ENCODE measurements around the gene IL4R.
"Not testable (repeated sequence)": the region's sequence is repeated elsewhere in the genome, so short reads cannot be mapped to it uniquely, and the experiment has no call there.

IL4R gene

DNA sequence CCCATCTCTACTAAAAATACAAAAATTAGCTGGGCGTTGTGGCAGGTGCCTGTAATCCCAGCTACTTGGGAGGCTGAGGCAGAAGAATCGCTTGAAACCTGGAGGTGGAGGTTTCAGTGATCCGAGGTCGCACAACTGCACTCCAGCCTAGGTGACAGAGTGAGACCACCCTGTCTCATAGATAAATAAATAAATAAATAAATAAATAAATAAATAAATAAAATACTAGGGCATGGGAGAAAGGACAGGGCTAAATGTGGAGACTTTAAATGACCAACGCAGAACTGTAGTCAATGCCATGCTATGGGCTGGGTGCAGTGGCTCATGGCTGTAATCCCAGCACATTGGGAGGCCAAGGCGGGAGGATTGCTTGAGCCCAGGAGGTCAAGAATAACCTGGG, 25.5 kb upstream of the IL4R start:
- DNase-seq (ENCODE audit: low read depth in 3 of 3) = not testable (repeated sequence)

DNA sequence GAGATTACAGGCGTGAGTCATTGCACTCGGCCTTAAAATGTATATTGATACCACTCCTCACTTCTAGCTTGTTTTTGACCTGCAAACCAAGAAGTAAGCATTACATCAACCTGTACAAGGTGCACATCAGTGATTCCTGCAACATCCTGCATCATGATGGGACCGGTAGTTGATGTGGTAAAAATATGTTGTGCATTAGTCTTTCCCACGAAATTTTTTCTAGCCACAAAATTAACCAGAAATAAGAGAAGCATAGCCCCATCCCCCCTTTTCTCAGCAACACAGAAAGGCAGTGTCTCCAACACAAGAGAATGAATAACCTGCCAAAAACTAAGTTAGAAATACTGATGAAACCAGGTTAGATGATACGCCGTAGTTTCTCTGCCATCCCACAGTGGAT, 24.1 kb upstream of the IL4R start:
- DNase-seq (ENCODE audit: low read depth in 3 of 3) = no peak

DNA sequence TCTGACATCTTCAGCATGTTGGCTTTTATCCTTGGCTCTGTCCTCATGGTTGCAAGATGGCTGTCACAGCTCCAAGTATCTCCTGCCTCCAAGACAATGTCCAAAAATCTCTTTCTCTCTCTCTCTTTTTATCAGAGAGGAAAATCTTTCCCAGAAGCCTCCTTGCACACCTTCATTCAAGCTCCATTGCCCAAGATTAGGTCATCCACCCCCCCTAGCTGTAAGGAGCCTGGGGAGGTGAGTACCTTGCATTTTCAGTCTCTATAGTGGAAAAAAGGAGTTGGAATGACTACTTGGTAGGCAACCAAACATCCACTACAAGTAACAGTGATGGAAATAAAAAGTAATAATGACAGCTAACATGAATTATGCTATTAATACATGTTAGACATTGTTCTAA, 23.2 kb upstream of the IL4R start:
- no peak for DNase-seq (ENCODE audit: low read depth in 3 of 3)

DNA sequence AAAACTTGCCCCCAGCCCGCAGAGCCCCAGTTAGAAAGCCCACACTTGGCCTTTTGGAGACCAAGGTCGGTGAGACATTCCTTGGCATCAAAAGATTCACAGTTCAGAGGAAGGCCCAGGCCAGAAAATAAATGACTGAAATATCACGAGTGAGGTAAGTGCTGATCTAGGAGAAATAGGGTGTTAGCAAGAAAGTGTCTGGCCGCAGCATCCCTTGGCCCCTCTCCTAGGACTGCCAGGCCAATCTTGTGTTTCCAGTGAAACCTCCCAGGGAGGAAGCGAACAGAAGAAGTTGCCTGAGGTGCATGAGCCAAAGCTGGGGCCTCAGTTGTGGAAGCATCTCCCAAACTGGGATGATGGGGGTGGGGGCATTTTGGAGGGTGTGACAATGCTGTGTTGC, 22.7 kb upstream of the IL4R start:
- DNase-seq (ENCODE audit: low read depth in 3 of 3) = no peak

DNA sequence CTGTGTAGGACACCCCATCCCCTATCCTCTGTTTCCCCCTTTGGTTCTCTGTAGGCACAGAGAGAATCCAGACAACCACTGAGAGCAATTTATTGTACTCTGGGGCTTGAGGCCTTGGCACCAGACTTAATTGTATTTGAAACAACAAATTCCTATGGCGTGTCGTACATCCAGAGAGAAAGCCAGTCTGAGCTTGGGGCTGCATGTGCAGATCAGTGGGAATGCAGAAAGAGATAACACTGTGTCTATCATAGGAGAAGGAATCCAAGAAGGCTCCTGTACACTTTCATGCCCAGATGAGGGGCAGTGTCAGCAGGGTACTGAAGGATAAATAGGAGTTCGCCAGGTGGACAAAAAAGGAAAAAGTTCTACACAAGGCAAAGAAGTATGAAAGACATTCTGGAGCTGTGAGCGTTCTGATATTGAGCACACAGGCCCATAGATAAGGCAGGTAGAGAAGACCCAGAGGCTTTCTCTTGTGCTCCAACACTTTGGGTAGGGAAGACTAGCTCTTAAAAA, 22.0 kb upstream of the IL4R start:
- no peak for DNase-seq (ENCODE audit: low read depth in 3 of 3)

DNA sequence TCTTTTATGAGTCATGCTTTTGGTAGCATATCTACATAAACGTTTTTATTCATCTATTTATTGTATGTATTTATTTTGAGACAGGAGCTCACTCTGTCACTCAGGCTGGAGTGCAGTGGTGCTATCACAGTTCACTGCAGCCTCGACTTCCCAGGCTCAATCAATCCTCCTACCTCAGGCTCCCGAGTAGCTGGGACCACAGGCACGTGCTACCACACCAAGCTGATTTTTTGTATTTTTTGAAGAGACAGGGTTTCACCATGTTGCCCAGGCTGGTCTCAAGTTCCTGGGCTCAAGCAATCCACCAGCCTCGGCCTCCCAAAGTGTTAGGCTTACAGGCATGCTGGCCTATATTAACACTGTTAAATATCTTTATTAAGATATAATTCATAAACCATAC, 20.4 kb upstream of the IL4R start:
- DNase-seq (ENCODE audit: low read depth in 3 of 3) = no peak

DNA sequence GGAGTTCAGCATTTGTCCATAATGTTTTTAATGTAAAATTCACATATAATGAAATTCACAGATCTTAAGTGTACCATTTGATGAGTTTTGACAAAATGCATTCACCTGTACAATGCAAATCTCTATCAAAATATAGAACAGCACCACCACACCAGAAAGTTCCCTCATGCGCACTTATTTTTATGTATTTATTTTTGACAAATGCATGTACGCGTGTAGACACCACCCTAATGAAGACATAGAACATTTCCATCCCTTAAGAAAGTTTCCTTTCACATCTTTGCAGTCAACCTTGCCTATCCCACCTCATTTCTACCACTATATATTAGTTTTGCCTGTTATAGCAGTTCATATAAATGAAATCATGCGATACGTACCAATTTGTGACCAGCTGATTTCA, 15.6 kb upstream of the IL4R start:
- no peak for DNase-seq (ENCODE audit: low read depth in 3 of 3)

DNA sequence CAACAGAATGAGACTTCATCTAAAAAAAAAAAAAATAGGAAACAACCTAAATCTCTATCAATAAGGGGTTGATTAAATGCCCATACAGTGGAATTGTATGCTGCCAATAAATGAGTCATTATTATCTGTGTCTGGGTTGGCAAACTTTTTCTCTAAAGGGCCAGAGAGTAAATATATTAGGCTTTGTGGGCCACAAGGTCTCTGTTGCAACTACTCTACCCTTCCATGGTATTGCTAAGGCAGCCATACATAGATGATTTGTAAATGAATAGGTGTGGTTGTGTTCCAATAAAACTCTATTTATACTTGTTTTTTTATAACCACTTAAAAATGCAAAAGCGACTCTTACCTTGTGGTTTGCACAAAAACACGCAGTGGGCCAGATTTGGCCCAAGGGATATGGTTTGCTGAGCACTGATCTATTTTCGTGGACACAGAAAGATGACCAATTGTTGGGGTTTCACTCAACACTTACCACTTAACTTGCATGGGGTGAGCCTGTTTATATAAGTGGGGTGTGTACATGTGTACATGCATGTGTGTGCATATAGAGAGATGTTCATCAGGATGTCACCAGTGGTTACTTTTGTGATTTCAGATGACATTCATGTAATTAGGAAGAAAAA, 12.4 kb upstream of the IL4R start:
- DNase-seq (ENCODE audit: low read depth in 3 of 3) = no peak

DNA sequence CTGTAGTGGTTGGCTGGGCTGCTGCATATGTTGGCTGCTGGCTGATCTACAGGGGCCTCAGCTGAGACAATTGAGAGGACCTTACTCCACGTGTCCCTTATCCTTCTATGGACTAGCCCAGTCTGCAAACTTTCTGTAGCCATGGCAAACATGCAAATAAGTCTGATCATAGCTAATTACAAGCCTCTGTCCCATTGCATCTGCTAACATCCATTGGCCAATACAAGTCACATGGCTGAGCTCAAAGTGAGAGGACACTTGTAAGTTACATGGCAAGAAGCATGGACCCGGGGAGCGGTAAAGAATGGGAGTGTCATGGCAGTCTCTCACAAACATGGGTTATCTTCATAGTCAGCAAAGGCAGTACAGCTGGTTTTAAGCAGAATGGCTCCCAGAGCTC, 11.6 kb upstream of the IL4R start:
- no peak for DNase-seq (ENCODE audit: low read depth in 3 of 3)

DNA sequence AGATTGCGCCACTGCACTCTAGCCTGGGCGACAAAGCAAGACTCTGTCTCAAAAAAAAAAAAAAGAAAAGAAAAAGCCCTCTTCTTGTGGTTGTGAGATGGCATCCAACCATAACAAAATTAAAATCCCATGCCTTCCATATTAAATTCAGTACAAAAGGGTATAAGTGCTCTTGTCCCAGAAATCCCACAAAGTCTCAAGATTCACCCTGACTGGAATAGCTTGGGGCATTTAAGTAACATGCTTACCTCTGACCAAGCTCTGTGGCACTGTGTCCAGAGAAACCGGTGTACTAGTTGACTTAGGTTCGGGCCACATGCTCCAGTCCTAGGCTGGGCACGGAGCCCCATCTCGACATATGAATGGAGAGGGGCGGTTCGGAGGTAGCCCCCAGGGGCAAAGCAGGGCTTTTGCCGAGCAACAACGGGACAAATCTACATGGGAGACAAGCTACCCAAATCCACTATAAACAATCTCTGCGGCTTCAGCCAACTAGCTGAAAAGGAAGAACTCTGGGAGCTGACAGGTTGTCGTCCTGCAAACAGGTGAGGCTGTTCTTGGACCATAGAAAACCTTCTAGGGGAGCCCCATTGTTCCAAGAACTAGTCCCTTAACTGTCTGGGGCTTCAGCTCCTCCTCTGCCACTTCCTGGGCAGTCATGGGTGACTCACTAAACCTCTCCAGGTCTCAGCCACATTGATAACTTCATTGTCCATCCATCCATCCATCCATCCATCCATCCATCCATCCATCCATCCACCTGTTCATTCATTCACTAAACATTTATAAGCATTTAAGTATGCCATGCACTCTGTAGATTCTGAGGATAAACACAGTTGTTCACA, 10.3 kb upstream of the IL4R start:
- DNase-seq (ENCODE audit: low read depth in 3 of 3) = no peak

DNA sequence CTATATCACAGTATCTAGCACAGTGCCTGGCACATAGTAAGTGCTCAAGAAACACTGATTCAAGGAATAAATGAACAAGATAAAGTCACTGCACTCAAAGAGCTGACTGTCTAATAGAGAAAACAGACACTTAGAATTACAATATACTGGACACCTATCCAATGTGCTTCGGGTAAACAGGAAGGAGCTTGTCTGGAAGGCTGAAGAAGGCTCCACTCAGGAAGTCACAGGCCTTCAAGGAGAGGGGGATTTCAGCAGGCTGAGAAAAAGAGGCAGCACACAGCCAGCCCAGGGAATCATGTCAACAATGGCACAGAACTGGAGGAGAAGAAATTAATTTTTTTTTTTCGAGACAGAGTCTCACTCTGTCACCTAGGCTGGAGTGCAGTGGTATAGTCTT, 9.7 kb upstream of the IL4R start:
- no peak for DNase-seq (ENCODE audit: low read depth in 3 of 3)

DNA sequence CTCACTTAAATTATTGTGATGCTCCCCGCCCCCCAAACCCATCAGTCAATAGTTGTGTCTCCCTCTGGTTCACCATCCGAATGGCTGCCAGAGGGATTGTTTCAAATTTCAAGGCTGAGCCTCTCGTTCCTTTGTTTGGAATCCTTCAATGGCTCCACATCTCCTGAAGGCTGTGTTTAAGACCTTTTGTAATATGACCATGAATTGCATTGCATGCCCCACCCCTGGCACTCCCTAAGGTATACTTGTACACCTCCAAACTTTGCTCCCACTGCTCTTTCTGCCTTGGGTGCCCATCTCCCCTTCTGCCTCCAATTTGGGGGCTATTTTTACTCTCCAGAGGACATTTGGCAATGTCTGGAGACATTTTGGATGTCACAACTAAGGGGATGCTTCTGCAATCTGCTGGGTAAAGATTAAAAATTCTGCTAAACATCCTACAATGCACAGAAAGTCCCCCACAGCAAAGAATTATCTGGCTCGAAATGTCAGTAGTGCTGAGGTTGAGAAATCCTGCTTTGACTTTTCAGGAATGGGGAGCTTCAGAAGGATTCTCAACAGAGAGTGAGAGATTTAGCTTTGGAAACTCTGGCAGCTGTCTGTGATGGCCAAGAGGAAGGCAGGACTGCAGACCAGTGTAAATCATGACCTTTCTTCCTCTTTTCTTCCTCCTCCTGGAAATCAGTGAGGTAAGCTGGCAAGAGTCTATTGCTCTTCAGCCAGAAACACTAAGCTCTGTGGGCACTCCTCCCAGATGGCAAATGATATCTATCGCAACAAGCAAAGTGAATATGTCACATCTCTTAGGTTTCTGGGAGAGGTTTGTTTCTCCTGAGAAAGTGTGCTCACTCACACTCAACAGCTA, 8.7 kb upstream of the IL4R start:
- no peak for DNase-seq (ENCODE audit: low read depth in 3 of 3)

DNA sequence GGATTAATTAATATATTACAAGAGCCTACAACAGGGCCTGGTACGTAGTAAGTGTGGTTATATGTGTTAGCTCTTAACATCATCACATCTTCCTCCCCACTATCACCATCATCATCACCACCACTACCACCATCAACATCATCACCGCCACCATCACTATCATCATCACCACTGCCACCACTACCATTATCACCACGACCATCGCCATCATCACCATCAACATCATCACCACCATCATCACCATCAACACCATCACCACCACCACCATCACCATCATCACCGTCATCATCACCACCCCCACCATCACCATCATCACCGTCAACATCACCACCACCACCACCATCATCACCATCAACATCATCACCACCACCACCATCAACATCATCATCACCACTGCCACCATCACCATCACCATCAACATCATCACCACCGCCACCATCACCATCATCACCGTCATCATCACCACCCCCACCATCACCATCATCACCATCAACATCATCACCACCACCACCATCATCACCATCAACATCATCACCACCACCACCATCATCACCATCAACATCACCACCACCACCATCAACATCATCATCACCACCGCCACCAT, 7.8 kb upstream of the IL4R start:
- no peak for DNase-seq (ENCODE audit: low read depth in 3 of 3)

DNA sequence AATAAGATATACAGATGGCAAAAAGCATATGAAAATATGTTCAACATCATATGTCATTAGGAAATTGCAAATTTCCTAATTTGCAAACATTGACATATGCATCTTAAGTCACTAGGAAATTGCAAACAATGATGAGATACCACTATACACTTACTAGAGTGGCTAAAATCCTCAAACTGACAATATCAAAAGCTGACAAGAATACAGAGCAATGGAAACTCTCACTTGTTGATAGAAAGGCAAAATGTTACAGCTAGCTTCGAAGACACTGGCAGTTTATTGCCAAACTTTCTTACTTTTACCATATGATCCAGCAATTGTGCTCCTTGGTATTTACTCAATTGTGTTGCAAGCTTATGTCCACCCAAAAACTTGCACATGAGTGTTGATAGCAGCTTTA, 5.0 kb upstream of the IL4R start:
- no peak for DNase-seq (ENCODE audit: low read depth in 3 of 3)

DNA sequence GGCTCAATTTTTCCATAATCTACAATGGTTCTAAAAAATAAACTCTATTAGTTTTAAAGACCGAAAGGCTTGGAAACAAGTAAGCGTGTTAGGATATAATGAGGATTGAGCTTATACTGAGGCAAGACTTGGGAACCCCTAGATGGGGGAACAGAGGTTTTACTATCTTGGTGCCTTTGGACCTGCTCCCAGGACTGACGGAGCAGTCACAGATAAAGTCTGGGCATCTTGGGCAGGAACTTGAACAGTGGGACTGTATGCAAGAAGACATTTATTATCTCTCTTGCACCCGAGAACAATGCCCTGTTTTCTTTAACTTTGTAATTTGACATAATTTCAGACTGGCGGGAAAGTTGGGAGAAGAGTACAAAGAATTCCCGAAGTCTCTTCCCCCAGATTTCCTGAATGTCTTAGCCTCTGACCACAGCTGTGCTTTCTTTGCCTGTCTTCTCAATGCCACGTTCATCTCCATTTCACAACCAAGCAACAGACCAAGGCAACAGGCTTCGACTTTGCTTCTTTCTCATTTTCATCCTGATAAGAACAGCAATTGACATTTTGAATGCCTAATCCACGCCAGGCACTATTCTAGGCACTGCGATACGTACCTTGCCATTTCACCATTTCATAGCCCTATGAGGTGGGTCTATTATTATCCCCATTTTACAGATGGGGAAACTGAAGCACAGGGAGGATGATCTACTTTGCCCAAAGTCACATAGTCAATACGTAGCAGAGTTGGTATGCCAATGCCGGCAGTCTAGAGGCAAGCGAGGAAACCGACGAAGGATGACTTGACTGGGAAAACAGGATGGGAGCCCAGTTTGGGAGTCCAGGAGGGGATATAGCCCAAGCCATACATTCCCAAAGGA, 3.0 kb upstream of the IL4R start:
- DNase-seq (ENCODE audit: low read depth in 3 of 3) = no peak

DNA sequence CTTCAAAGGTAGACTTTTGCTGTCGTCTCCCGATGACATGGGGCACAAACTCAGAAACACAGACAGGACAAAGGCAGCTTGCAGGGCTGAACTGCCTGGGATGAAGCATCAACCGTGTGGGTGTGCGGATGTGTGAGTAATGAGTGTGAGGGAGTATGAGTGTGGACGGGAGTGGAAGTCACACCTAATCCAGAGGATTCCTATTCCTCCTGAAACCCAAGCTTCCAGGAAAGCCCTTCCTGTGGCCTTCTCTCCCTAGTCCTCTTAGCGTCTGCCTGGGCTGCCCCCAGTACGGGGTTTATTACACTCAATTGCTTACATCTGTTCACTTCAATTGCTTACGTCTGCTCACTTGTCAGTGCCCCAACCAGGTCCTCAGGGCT, 2.3 kb upstream of the IL4R start:
- no peak for DNase-seq (ENCODE audit: low read depth in 3 of 3)

DNA sequence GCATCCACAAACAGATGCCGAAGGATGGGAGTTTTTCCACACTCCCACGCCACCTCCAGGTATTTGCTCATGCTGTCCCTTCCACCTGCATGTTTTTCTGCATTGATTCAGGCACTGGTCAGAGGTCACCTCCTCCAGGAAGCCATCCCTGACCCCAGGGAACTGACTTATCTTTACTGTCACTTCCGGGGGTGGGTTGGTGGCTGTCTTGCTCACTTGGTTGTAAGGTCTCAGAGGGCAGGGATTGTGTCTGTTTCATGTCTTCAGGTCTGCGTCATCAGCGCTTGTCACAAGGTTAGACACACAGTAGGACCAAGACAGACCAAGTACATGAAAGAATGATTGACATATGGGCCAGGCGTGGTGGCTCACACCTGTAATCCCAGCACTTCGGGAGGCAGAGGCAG, 1.9 kb upstream of the IL4R start:
- DNase-seq (ENCODE audit: low read depth in 3 of 3) = no peak

DNA sequence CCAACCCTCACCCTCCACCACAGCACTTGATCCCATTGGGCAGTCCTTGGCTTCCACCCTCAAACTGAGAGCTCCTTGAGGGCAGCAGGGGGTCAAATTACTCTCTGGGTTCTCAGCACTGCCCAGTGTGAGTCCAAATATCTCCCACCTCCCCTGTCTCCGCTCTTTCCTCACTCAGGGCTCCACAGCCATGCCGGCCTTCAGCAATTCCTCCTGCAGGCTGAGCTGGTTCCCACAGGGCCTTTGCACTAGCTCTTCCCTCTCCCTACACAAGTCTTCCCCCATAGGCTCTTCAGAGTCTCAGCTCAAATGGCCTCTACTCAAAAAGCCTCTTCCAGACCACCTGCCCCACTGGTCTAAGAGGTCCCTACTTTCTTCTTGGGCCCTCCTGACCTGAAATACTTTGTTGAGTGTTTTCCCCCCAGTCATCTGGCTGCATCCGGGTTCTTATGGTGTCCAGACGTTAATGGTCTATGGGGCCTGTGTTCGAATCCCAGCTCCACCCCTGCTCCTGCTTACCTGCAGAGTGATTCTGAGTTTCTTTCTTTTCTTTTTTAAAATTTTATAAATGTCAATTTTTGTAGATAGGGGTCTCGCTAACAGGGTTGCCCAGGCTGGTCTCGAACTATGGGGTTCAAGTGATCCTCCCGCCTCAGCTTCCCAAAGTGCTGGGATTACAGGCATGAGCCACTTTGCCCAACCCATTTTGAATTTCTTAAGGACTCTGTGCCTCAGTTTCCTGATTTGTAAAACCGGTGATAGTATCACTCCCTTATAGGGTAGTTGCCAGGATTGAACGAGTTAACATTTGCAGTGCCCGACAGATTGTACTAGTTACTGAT, 973 bp upstream of the IL4R start:
- DNase-seq (ENCODE audit: low read depth in 3 of 3) = no peak

DNA sequence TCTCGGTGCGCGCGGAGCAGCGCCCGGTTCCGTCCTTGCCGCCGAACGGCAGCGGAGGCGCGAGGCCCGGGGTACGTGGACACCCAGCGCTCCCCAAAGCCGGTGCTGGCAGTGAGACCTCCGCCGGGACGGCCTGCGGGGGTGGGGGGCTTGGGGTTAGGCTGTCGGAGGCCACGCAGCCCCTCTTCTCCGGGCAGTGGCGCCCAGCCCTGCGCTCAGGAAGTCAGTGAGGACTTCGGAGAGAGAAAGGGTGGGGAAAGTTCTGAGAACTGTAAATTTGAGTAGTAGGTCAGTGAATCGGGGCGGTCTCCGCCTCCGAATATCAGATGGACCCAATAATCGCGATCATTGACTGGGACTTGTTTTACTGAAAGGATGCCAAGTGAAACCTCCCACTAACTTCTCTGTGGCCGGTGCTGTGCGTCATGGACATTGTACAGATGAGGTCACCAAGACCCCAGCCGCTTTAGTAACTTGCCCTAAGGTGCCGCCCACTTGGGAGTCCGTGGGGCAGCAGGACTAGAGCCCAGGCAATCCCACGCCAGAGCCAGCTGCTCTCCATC, 468 bp downstream of the IL4R start:
- DNase-seq (ENCODE audit: low read depth in 3 of 3) = no peak

DNA sequence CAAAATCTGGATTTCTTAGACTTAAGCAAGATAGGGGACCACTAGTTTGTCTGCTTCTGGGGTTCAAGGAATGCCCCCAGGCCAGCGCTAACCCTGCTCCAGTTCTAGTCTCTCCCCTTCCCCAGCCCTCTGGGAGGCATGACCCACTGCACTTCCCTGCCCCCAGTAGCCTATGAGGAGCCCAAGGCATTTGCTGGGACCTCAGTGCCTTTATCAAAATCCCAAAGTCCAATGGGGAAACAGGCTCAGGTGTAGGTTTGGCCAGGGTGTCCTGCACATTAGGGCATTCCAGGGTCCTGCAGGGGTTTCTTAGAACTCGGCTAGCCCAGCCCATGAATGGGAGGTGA, 1.2 kb downstream of the IL4R start:
- no peak for DNase-seq (ENCODE audit: low read depth in 3 of 3)
